MV-4-11 (cell line): ENCODE results near the gene PPP2R2C.
A peak's percentile ranks its signal among the peaks of the same experiment; 100 is the strongest.

Source experiments
- DNase-seq: peaks from one replicate; lab custom pipeline; 2025; lab: John Stamatoyannopoulos, UW

Gene PPP2R2C

DNA sequence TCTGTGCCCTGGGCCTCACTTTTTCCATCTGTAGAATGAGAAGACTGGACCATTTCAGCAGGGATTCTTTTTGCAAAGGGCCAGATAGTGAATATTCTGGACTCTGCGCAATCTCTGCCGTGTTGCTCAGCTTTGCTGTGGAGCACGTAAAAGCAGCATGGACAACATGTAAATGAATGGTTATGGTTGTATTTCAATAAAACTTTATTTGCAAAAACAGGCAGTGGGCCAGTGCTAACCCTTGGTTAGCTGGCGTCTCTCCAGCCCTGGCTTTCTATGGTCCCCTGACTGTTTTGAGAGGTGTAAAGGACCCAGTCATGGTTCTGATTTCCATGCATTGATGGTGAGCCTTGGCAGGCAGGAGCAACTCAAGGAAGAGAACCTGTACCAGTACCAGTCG, 184.1 kb downstream of the PPP2R2C start:
- DNase-seq, result no peak

- no peak for DNase-seq
These were observed 185.2 kb downstream of the PPP2R2C start for GRCh38 chr4:6287017-6287788.

DNA sequence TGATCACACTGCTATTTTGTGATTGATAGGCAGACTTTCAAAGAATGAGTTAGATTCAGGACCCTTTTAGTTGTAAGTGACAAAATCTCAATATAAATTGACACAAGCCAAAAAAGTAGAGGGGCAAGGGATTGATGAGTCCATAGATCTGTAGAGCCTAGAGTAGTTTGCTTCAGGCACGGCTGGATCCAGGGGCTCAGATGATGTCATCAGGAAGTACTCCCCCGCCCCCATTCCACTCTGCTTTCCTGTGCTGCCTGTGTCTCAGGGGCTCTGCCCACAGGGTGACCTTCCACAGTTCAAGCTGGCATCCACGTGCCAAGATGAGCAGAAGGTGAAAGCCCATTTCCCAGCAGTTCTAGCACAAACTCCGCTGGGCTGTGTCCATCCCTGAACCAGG, 189.1 kb downstream of the PPP2R2C start:
- DNase-seq, result no peak

GRCh38 chr4:6282314-6282771, 190.1 kb downstream of the PPP2R2C start:
- no peak for DNase-seq

- DNase-seq, result no peak
These were observed 190.7 kb downstream of the PPP2R2C start for GRCh38 chr4:6281436-6282313.

GRCh38 chr4:6280365-6280996, 191.9 kb downstream of the PPP2R2C start:
- DNase-seq, result no peak

- no peak for DNase-seq
These were observed 192.7 kb downstream of the PPP2R2C start for GRCh38 chr4:6279582-6280289.

GRCh38 chr4:6278801-6279197, 193.6 kb downstream of the PPP2R2C start:
- peak; percentile 61 for DNase-seq

DNA sequence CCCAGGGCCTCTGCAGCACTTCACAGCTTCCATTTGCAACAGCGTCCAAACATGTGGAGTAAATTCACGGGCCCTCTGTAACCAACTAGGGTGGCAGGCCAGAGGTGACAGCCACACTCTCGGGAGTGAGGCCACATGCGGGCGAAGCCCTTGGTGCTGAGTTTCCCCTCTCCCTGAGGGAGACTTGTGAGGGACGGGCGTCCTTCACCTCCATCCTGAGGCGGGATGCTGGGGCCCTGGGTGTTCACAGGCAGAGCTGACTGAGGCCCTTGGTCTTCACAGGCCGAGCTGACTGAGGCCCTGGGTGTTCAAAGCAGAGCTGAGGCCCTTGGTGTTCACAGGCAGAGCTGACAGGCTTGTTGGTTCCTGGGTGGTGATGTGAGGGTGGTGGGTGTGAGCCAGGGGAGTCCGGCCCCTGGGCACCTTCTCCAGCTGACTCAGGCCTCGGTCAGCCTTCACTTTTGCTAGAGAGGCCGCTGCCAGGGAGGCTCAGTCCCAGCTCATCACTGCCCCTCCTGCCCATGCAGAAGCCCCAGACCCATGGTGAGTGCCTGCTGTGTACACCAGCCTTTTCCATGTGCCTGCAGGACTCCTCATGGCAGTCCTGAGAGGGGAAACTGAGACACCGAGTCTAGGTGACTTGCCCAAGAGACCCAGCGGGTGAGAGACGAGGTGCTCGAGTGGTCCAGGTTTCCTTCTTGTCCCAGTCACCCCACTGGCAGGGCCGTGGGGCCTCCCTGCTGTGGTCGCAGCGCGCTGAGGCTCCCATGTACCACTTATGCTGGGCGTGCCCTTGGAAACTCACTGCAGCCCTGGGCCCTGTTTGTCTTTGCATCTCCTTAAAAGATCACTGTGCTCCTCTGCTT, 194.2 kb downstream of the PPP2R2C start:
- DNase-seq, result no peak

DNA sequence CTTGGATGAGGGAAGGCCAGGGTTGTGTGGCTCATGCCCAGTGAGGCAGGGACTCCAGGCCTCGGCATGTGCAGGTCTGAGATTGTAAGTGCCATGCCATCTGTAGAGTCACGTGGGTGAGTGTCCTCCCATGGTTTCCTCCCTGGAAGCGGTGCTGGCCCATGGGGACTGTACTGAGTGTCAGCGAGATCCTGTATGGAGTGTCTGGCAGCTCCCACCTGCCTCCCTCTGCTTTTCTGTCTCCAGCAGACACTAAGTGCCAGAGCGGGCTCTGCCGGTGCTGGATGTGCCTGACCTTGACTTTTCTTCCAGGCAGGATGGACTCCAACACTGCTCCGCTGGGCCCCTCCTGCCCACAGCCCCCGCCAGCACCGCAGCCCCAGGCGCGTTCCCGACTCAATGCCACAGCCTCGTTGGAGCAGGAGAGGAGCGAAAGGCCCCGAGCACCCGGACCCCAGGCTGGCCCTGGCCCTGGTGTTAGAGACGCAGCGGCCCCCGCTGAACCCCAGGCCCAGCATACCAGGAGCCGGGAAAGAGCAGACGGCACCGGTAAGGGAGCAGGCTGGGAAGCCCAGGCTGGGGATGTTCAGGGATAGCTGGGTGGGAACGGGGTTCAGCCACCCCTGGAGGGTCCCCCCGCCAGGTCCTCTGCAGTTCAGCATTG, 195.1 kb downstream of the PPP2R2C start:
- DNase-seq, result no peak

GRCh38 chr4:6275898-6276806, 196.3 kb downstream of the PPP2R2C start:
- no peak for DNase-seq

DNA sequence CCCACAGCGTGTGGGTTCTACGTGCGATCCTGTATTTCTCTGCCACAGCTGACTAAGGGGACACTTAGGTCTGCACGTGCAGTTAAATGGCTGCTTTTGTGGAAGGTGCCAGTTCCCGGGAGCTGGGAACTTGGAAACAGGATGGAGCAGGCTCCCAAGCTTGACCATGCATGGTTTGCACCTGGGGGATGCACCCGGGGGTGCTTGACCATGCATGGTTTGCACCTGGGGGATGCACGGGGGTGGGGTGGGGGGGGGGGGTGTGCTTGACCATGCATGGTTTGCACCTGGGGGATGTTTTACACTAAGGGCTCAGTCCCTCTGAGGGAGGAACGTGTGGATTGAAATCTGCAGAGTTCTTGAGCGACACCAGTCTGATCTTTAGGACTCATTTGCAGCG, 197.1 kb downstream of the PPP2R2C start:
- DNase-seq, result no peak

DNA sequence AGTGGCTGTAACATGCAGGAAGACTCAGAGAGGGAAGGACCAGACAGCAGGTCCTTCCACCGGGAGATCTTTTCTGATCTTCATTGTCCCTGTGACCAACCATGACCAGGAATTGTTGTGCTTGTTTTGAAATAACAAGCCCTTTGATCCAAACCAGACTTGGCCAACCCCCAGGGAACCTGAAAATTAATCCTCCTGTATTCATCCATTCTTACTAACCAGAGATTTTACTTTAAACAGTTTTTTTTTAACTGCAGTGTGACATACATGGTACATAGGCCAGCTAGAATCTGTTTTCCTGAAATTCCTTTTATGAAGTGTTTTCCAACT, 198.8 kb downstream of the PPP2R2C start:
- no peak for DNase-seq

DNA sequence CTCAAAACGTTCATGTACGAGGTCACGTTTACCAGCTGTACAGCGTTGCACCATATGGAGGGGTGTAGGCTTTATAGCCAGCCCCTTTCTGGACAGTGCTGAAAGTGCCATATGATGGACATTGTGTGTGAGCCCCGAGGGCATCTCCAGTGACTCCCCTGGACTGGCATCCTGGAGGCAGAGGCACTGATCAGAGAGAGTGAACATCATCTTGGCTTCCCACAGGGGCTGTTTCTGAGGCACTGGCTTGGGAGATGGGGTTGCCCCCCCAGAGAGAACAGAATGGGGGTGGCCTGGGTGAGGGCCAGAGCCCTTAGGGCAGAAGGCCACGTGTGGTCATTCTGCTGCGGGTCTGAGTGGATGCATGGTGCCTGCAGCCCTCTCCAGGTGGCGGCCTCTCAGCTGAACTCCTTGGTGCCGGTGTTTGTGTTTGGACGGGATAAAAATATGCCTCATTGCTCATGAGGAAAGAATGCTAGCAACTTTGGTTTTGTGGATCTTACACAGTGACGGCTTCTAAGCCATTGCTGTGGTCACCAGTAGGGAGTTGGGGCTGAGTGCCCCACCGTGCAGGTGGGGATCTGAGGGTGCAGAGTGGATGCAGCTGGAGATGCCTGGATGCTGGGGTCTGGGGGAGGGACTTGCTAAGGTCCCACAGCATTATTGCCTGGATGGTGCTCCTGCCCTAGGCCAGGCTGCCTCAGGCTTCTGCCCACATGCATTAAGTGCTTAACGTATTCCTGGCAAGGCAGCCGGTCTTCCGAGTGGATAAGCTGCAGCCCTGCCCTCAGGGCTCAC, 199.4 kb downstream of the PPP2R2C start:
- no peak for DNase-seq

DNA sequence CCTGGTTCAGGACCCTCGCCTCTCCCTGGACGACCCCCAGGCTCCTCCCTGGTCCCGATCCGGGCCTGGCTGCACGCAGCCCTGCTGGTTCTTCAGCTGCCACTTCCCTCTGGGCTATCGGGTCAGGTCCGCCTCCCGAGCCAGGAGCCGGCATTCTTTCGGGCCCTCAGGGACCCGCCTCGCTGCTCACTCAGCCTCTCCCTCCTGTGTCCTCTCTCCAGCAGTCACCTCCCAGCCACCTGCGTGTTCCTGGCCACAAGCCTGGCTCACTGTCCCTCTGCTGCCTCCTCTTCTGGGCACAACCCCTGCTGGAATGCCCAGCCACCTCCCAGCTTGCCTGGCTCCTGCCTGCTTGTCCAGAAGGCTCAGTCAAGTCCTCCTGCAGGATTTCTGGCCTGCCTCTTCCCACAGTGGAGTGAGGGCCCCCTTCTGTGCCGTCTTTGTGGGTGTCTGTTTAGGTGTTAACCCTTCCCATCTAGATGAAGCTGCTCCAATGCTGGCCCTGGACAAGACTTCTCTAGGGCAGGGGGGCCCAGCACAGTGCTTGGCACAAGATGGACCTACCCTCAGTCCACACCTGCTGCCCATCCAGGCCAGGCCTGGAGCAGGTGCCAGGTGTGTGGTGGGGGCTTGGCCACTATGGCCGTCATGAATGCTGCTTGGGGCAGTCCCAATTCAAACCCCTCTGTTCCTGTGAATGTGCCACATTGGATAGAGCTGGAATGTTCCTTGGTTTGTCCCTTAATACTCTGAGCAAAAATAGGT, 200.5 kb downstream of the PPP2R2C start:
- no peak for DNase-seq

GRCh38 chr4:6271206-6271605, 201.2 kb downstream of the PPP2R2C start:
- DNase-seq, result no peak

DNA sequence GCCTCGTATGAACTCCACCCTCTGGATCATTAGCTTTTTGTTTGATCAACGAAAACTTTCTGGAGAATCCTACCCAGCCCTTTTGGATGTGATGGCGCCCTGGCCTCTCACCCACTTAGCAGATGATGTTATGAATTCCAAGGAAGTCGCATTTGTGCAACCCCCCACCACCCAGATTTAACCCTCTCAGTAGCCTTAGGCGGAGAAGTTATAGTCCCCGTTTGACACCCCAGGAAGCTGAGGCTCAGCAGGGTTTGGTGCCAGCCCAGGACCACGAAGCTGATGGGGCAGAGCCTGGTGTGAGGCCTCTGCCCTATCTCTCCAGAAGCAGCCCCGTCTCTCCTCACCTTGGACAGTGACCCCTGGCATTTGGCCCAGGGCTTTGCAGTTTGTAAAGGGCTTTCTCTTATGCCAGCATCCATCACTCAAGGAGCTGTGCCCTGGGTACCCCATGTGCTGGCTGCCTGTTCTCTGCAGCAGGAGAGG, 201.7 kb downstream of the PPP2R2C start:
- DNase-seq, result no peak
